SK-N-MC (cell line): ENCODE measurements around the gene CEACAM4.

Experiments used
- EZH2 ChIP-seq: fragments of 200-600 bp; sonication (generic); IDR thresholded peaks from one replicate; pipeline ENCODE4 v1.6.1; 2017; ENCODE audit warnings: antibody characterized with exemption
- FOXP2 ChIP-seq: optimal IDR thresholded peaks from 2 replicates; pipeline ENCODE3; 2011; ENCODE audit warnings: mild to moderate bottlenecking, moderate library complexity; ENCODE audit not compliant: insufficient read depth; ENCODE audit errors: extremely low read length, control extremely low read depth

GRCh38 chr19:41577144-41577830, 49.6 kb downstream of the CEACAM4 start:
- TF ChIP-seq FOXP2 (no peak), EZH2 (no peak)
